NCI-H1930 (cell line): ENCODE data around the gene IGFBP6.

Source experiments
- DNase-seq, 2 experiments: peaks; one replicate each; lab custom pipeline; 2025; lab: John Stamatoyannopoulos, UW

IGFBP6 gene

GRCh38 chr12:53097564-53098353 lies at the start of gene IGFBP6:
Gene IGFBP6, plus strand, starts transcription at chr12:53097667. Its CDS starts 51 bp downstream, at chr12:53097718.
- peak in 1 of 2 experiments; percentile 53 for DNase-seq

- DNase-seq: peak in 1 of 2 experiments; percentile 34
These were observed 49.3 kb upstream of the IGFBP6 start for GRCh38 chr12:53048033-53048779.

GRCh38 chr12:53048780-53049401 lies 48.6 kb upstream of the IGFBP6 start:
- DNase-seq: no peak

- DNase-seq: no peak
These were observed 47.7 kb upstream of the IGFBP6 start, which contains the start of gene TNS2 for GRCh38 chr12:53049571-53050318. Gene TNS2, plus strand, starts transcription at chr12:53050065. Its CDS starts 121 bp downstream, at chr12:53050186.

GRCh38 chr12:53050426-53051057 lies 46.9 kb upstream of the IGFBP6 start:
- no peak for DNase-seq

- DNase-seq: no peak
These were observed 46.2 kb upstream of the IGFBP6 start for GRCh38 chr12:53051058-53051880.

- no peak for DNase-seq
These were observed 45.5 kb upstream of the IGFBP6 start for GRCh38 chr12:53051881-53052412.

- no peak for DNase-seq
These were observed 44.8 kb upstream of the IGFBP6 start for GRCh38 chr12:53052419-53053217.

- DNase-seq: peak; percentile 63 to 65
These were observed 44.0 kb upstream of the IGFBP6 start for GRCh38 chr12:53053218-53054111.

GRCh38 chr12:53054112-53054878 lies 43.2 kb upstream of the IGFBP6 start:
- DNase-seq: peak; percentile 92 to 95

- DNase-seq: no peak
These were observed 41.8 kb upstream of the IGFBP6 start for GRCh38 chr12:53055471-53056266.

- DNase-seq: no peak
These were observed 41.2 kb upstream of the IGFBP6 start for GRCh38 chr12:53056296-53056695.

GRCh38 chr12:53056901-53057300 lies 40.6 kb upstream of the IGFBP6 start:
- no peak for DNase-seq

- no peak for DNase-seq
These were observed 39.5 kb upstream of the IGFBP6 start for GRCh38 chr12:53057816-53058500.

- no peak for DNase-seq
These were observed 38.6 kb upstream of the IGFBP6 start for GRCh38 chr12:53058674-53059433.
